Skeletal muscle satellite cell (primary cell): ENCODE results near the gene HEATR9.

Source experiments
- H3K27me3 ChIP-seq: 2 replicates; pipeline ENCODE4 v1.7.0; 2013; ENCODE audit warnings: low read length; ENCODE audit not compliant: control insufficient read depth, insufficient read depth
- H3K36me3 ChIP-seq: 2 replicates; pipeline ENCODE4 v1.7.0; 2013; ENCODE audit warnings: mild to moderate bottlenecking, control low read depth, low read length; ENCODE audit not compliant: insufficient read depth
- H3K4me1 ChIP-seq: 2 replicates; pipeline ENCODE4 v1.7.0; 2013; ENCODE audit warnings: low read length; ENCODE audit not compliant: control insufficient read depth, insufficient read depth
- H3K4me2 ChIP-seq: 2 replicates; pipeline ENCODE4 v1.7.0; 2013; ENCODE audit warnings: mild to moderate bottlenecking, low read length
- H3K4me3 ChIP-seq: 2 replicates; pipeline ENCODE4 v1.7.0; 2013; ENCODE audit warnings: low read length
- H3K9ac ChIP-seq: 2 replicates; pipeline ENCODE4 v1.7.0; 2013; ENCODE audit warnings: mild to moderate bottlenecking, low read depth, low read length, moderate library complexity
- H3K9me3 ChIP-seq: replicated peaks from 2 replicates; pipeline ENCODE4 v1.7.0; 2013; ENCODE audit warnings: mild to moderate bottlenecking, control low read depth, low read length

HEATR9 gene

DNA sequence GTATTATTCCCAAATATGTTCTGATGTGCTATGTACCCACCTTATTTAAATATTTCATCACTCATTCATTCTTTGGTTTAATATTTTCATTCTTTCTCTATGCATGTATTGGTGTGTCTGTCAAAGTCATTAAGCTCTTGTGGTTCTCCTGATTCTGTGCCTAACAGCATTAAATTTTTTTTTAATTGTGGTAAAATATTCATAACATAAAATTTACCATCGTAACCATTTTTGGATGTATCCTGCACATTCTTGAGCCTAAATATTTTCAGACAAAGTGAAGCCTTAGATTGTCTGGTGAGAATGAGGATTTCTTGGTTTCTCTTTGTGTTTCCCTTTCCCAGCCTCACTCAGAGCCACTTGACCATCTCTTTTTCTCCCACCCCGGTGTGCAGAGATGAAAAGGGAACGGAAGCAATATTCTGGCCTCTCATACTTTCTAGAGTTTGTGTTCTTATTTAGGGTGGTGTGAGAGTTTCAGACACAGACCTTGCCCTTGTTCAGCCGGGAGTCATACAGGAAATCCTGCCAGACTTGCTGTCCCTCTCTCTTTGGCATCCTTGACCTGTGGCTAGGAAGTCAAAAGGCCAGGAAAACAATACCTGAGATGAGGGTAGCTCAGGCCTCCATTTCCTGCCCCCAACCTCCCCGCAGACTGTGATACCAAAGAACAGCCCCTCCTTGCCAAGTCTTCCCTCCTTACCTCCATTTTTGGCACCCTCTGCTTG lies 6.5 kb upstream of the HEATR9 start:
- Histone ChIP-seq H3K9ac (no peak overlapping the region), H3K4me3 (no peak overlapping the region)

GRCh38 chr17:35872196-35872980 lies 3.7 kb upstream of the HEATR9 start:
- H3K4me1 ChIP-seq, result no peaks in the 10 kb centered on the region
- H3K36me3 ChIP-seq, result no peaks in the 10 kb centered on the region
- H3K4me3 ChIP-seq, result no peak overlapping the region

More for the DNA sequence above, 6.5 kb upstream of the HEATR9 start:
- Histone ChIP-seq H3K27me3 (peaks cover 4% of the 10 kb centered on the region), H3K4me2 (no peak overlapping the region), H3K9me3 (no peaks in the 10 kb centered on the region), H3K4me1 (no peaks in the 10 kb centered on the region), H3K36me3 (no peaks in the 10 kb centered on the region)

GRCh38 chr17:35870906-35871819 lies 2.5 kb upstream of the HEATR9 start:
- H3K9me3 ChIP-seq, result no peaks in the 10 kb centered on the region
- H3K4me1 ChIP-seq, result peaks cover 5% of the 10 kb centered on the region
- H3K36me3 ChIP-seq, result no peaks in the 10 kb centered on the region
- no peak overlapping the region for H3K4me3 ChIP-seq
- no peak overlapping the region for H3K9ac ChIP-seq
- H3K4me2 ChIP-seq, result no peak overlapping the region
- H3K27me3 ChIP-seq, result no peaks in the 10 kb centered on the region

More at GRCh38 chr17:35872196-35872980, 3.7 kb upstream of the HEATR9 start:
- Histone ChIP-seq H3K27me3 (peaks cover 4% of the 10 kb centered on the region), H3K9ac (no peak overlapping the region), H3K9me3 (no peaks in the 10 kb centered on the region), H3K4me2 (no peak overlapping the region)

DNA sequence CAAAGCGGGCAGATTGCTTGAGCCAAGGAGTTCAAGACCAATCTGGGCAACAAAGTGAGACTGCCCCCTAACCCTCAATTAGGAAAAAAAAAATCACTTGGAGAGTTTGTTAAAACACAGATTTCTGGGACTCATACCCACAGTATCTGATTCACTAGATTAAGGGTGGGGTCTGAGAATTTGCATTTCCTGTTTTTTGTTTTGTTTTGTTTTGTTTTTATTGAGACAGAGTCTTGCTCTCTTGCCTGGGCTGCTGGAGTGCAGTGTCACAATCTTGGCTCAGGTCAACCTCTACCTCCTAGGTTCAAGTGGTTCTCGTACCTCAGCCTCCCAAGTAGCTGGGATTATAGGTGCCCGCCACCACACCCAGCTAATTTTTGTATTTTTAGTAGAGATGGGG lies 1.1 kb downstream of the HEATR9 start:
- H3K36me3 ChIP-seq, result no peaks in the 10 kb centered on the region

DNA sequence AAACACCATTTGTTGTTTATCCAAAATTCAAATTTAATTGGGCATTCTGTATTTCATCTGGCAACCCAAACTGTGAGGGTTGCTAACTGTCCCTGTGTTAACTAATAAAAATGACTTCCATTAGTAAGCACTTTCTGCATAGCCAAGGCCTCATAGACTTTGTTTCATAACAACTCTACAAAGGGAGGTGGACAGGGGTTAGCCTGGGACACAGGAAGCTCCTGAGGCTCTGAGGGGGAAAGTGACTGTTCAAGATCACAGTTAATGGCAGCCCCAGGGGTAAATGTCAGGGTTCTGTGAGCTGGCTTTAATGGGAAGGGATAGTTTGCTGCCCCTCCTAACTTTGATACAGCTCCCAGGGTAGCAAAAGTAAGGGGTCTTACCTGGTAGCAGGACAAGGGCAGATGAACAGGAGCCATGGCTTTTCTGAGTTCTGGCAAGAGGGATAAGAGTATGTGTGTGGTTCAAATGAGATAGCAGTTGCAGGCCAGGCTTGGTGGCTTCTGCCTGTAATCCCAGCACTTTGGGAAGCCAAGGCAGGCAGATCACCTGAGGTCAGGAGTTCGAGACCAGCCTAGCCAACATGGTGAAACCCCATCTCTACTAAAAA lies 2.2 kb downstream of the HEATR9 start:
- peak overlapping the region; percentile 40 for H3K4me2 ChIP-seq
- no peaks in the 10 kb centered on the region for H3K36me3 ChIP-seq
- H3K4me1 ChIP-seq, result peaks cover 12% of the 10 kb centered on the region
- no peak overlapping the region for H3K4me3 ChIP-seq
- no peak overlapping the region for H3K9ac ChIP-seq
- no peaks in the 10 kb centered on the region for H3K27me3 ChIP-seq
- H3K9me3 ChIP-seq, result no peaks in the 10 kb centered on the region

More for the DNA sequence above, 1.1 kb downstream of the HEATR9 start:
- no peak overlapping the region for H3K4me3 ChIP-seq
- no peak overlapping the region for H3K9ac ChIP-seq
- no peaks in the 10 kb centered on the region for H3K27me3 ChIP-seq
- H3K4me1 ChIP-seq, result peaks cover 12% of the 10 kb centered on the region
- no peaks in the 10 kb centered on the region for H3K9me3 ChIP-seq
- H3K4me2 ChIP-seq, result no peak overlapping the region

- H3K4me1 ChIP-seq, result peaks cover 12% of the 10 kb centered on the region
- no peaks in the 10 kb centered on the region for H3K36me3 ChIP-seq
- no peaks in the 10 kb centered on the region for H3K9me3 ChIP-seq
- no peaks in the 10 kb centered on the region for H3K27me3 ChIP-seq
- no peak overlapping the region for H3K9ac ChIP-seq
- no peak overlapping the region for H3K4me3 ChIP-seq
- peak overlapping the region; percentile 40 for H3K4me2 ChIP-seq
Measured at GRCh38 chr17:35865412-35866340, 3.0 kb downstream of the HEATR9 start.

- Histone ChIP-seq H3K36me3 (no peaks in the 10 kb centered on the region), H3K9ac (no peak overlapping the region), H3K4me1 (peaks cover 12% of the 10 kb centered on the region), H3K27me3 (no peaks in the 10 kb centered on the region), H3K4me3 (no peak overlapping the region), H3K9me3 (no peaks in the 10 kb centered on the region), H3K4me2 (no peak overlapping the region)
Measured at GRCh38 chr17:35864853-35865252, 3.8 kb downstream of the HEATR9 start.

DNA sequence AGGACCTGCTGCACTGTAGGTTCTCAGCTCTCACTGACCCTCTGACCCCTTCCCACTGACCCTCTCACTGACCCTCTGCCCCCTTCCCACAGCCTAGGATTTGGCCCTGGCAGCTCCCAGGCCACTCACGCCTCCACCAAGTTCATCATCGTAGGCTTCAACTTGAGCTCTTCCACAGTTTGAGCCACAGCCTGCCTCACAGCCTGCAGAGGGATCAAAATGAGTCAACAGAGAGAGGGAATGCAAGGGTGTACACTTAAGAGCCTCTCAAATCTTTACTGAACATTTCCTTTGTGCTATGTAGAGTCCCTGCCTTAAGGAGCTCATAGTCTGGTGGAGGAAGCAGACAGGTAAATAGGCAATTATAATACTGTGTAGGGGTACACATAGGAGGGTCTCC lies 12.1 kb downstream of the HEATR9 start:
- Histone ChIP-seq H3K4me1 (no peaks in the 10 kb centered on the region), H3K9ac (no peak overlapping the region), H3K36me3 (peaks cover 27% of the 10 kb centered on the region)

GRCh38 chr17:35855965-35856364 lies 12.7 kb downstream of the HEATR9 start:
- no peaks in the 10 kb centered on the region for H3K4me1 ChIP-seq
- no peak overlapping the region for H3K9ac ChIP-seq
- no peak overlapping the region for H3K4me2 ChIP-seq
- H3K27me3 ChIP-seq, result no peaks in the 10 kb centered on the region
- no peaks in the 10 kb centered on the region for H3K9me3 ChIP-seq
- H3K4me3 ChIP-seq, result no peak overlapping the region
- H3K36me3 ChIP-seq, result peaks cover 27% of the 10 kb centered on the region

More for the DNA sequence above, 12.1 kb downstream of the HEATR9 start:
- Histone ChIP-seq H3K27me3 (no peaks in the 10 kb centered on the region), H3K4me3 (no peak overlapping the region), H3K4me2 (no peak overlapping the region), H3K9me3 (no peaks in the 10 kb centered on the region)
